ENCODE results near the gene OR4B1. TPM values are rescaled to one million over a fixed set of nuclear protein-coding genes. Genes with fewer than 3 reads are reported as not detected.

OR4B1 gene, protein sequence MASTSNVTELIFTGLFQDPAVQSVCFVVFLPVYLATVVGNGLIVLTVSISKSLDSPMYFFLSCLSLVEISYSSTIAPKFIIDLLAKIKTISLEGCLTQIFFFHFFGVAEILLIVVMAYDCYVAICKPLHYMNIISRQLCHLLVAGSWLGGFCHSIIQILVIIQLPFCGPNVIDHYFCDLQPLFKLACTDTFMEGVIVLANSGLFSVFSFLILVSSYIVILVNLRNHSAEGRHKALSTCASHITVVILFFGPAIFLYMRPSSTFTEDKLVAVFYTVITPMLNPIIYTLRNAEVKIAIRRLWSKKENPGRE
- not detected for total RNA-seq
- long read RNA-seq: 0 reads

- Histone ChIP-seq H3K4me1 (no peaks in the 10 kb centered on the region), H3K27me3 (ENCODE audit: low read depth) (no peaks in the 10 kb centered on the region), H3K36me3 (no peaks in the 10 kb centered on the region), H3K4me3 (no peak within 1 kb of the TSS), H3K9me3 (no peaks in the 10 kb centered on the region), H3K27ac (no peak within 1 kb of the TSS)
- DNase-seq: no peak
- no peak for ATAC-seq
- no peak for TF ChIP-seq CTCF (IDR thresholded peaks at IDR 0.05)
- intact Hi-C loops (cut with DNase I): no loop called here
Measured at GRCh38 chr11:48216510-48216909, at the start of gene OR4B1. TSS of gene OR4B1 (plus strand) at chr11:48216810. CDS start at chr11:48216810, 0 bp downstream.

GRCh38 chr11:48167380-48167779 is 49.2 kb upstream of the OR4B1 start:
- H3K36me3 ChIP-seq: peaks cover 42% of the 10 kb centered on the region
- intact Hi-C loops (cut with DNase I): no loop called here
- H3K27me3 ChIP-seq (ENCODE audit: low read depth): no peaks in the 10 kb centered on the region
- no peaks in the 10 kb centered on the region for H3K9me3 ChIP-seq
- TF ChIP-seq CTCF (IDR thresholded peaks at IDR 0.05): no peak
- no peak overlapping the region for H3K4me3 ChIP-seq
- H3K27ac ChIP-seq: no peak overlapping the region
- peaks cover 26% of the 10 kb centered on the region for H3K4me1 ChIP-seq
- ATAC-seq (no peak), DNase-seq (no peak)

- Histone ChIP-seq H3K27me3 (ENCODE audit: low read depth) (no peaks in the 10 kb centered on the region), H3K36me3 (peaks cover 32% of the 10 kb centered on the region), H3K9me3 (no peaks in the 10 kb centered on the region), H3K4me3 (no peak overlapping the region), H3K27ac (no peak overlapping the region), H3K4me1 (peaks cover 26% of the 10 kb centered on the region)
- intact Hi-C loops (cut with DNase I): no loop called here
- TF ChIP-seq CTCF (IDR thresholded peaks at IDR 0.05): no peak
- ATAC-seq (no peak), DNase-seq (no peak)
Measured at GRCh38 chr11:48168815-48169214, 47.8 kb upstream of the OR4B1 start.

DNA sequence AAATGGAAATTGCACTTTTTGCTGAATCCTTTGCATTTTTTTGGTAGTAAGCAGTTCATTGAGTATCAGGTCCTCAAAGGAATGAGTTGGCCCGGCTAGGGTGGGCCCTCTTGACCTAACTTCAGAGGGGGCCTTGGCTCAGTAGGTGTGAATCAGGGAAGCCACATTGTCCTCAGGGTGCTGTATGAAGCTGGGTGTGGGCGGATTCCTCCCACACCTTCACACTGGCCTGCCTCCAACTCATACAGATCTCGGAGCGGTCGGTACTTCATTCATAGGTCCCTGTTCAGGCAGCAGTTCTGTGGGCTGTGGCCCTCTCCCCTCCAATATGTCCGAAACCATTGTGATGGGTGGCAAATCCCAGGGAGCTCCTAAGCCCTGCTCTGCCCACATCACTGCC is 47.4 kb upstream of the OR4B1 start:
- TF ChIP-seq CTCF (IDR thresholded peaks at IDR 0.05): no peak

DNA sequence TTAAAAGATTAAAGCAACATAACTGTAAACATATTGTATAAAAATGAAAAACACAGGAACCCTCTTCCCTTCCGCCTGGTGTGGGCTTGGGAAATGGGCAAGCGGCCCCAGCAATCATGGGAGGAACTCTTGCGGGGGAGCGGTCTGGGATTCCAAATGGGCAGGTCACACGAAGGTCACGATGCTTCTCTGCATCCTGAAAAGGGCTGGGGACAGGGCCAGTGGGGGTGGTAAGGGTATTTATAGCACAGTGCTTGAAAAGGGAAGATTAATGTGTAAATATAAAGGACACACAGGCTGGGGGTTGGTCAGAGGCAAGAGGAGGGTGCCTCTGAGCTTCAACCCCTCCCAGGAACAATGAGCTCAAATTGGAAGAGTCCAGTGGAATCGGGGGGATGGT is 46.9 kb upstream of the OR4B1 start:
- ATAC-seq (no peak), DNase-seq (no peak)
- Histone ChIP-seq H3K4me3 (no peak overlapping the region), H3K4me1 (peaks cover 26% of the 10 kb centered on the region), H3K27me3 (ENCODE audit: low read depth) (no peaks in the 10 kb centered on the region), H3K36me3 (peaks cover 23% of the 10 kb centered on the region), H3K9me3 (no peaks in the 10 kb centered on the region), H3K27ac (no peak overlapping the region)
- intact Hi-C loops (cut with DNase I): no loop called here
- TF ChIP-seq CTCF (IDR thresholded peaks at IDR 0.05): no peak

More for the DNA sequence above, 47.4 kb upstream of the OR4B1 start:
- Histone ChIP-seq H3K36me3 (peaks cover 27% of the 10 kb centered on the region), H3K4me1 (peaks cover 26% of the 10 kb centered on the region), H3K27ac (no peak overlapping the region), H3K4me3 (no peak overlapping the region), H3K27me3 (ENCODE audit: low read depth) (no peaks in the 10 kb centered on the region), H3K9me3 (no peaks in the 10 kb centered on the region)
- ATAC-seq (no peak), DNase-seq (no peak)
- intact Hi-C loops (cut with DNase I): no loop called here

Data from lower lobe of right lung (tissue), 2 donors.